H9 (cell line): ENCODE measurements around the gene FGF22. TPM values are rescaled to one million over a fixed set of nuclear protein-coding genes. Genes with fewer than 3 reads are reported as not detected.

Experiments used
- DNase-seq: peaks from one replicate; pipeline ENCODE4 v3.0.0-alpha.2; 2017
- H2AFZ ChIP-seq: one replicate; pipeline ENCODE4 v1.6.1; 2013; ENCODE audit warnings: mild to moderate bottlenecking, low read length, control low read depth, moderate library complexity
- H2AK5ac ChIP-seq: 2 replicates; pipeline ENCODE4 v1.6.1; 2013; ENCODE audit warnings: low read length, control low read depth, mixed read lengths; ENCODE audit not compliant: insufficient read length
- H2BK120ac ChIP-seq: one replicate; pipeline ENCODE4 v1.6.1; 2013; ENCODE audit warnings: low read depth, mild to moderate bottlenecking, low read length, control low read depth, inconsistent platforms; ENCODE audit not compliant: poor library complexity, severe bottlenecking
- H2BK12ac ChIP-seq: 2 replicates; pipeline ENCODE4 v1.6.1; 2013; ENCODE audit warnings: low read length, control low read depth, mixed read lengths, low read depth; ENCODE audit not compliant: insufficient read length
- H2BK15ac ChIP-seq: 2 replicates; pipeline ENCODE4 v1.6.1; 2013; ENCODE audit warnings: low read depth, low read length, control low read depth
- H2BK20ac ChIP-seq: one replicate; pipeline ENCODE4 v1.6.1; 2013; ENCODE audit warnings: low read depth, mild to moderate bottlenecking, low read length, control low read depth, inconsistent platforms; ENCODE audit not compliant: poor library complexity, severe bottlenecking
- H2BK5ac ChIP-seq: 2 replicates; pipeline ENCODE4 v1.6.1; 2013; ENCODE audit warnings: low read length, control low read depth, mixed read lengths; ENCODE audit not compliant: insufficient read length
- H3K14ac ChIP-seq: 2 replicates; pipeline ENCODE4 v1.6.1; 2013; ENCODE audit warnings: low read length, control low read depth; ENCODE audit not compliant: insufficient read depth
- H3K18ac ChIP-seq: 2 replicates; pipeline ENCODE4 v1.6.1; 2013; ENCODE audit warnings: low read depth, mild to moderate bottlenecking, mixed read lengths, low read length, control low read depth; ENCODE audit not compliant: insufficient read length
- H3K23ac ChIP-seq: 2 replicates; pipeline ENCODE4 v1.6.1; 2013; ENCODE audit warnings: low read length, control low read depth, mixed read lengths, low read depth; ENCODE audit not compliant: insufficient read length
- H3K23me2 ChIP-seq: 2 replicates; pipeline ENCODE4 v1.6.1; 2013; ENCODE audit warnings: low read depth, mild to moderate bottlenecking, mixed read lengths, low read length, control low read depth; ENCODE audit not compliant: insufficient read length, poor library complexity, severe bottlenecking
- H3K27ac ChIP-seq: 2 replicates; pipeline ENCODE4 v1.5.1; 2013; ENCODE audit warnings: low read length, control low read depth, mixed read lengths, low read depth; ENCODE audit not compliant: insufficient read length
- H3K27me3 ChIP-seq: 2 replicates; pipeline ENCODE4 v1.6.1; 2013; ENCODE audit warnings: low read length, control low read depth, inconsistent platforms; ENCODE audit not compliant: insufficient read depth
- H3K4ac ChIP-seq: 2 replicates; pipeline ENCODE4 v1.6.1; 2013; ENCODE audit warnings: low read depth, mild to moderate bottlenecking, control low read depth, inconsistent platforms, low read length, moderate library complexity
- H3K4me1 ChIP-seq: 2 replicates; pipeline ENCODE4 v1.6.1; 2013; ENCODE audit warnings: low read length, control low read depth, inconsistent platforms; ENCODE audit not compliant: insufficient read depth
- H3K4me2 ChIP-seq: 2 replicates; pipeline ENCODE4 v1.6.1; 2013; ENCODE audit warnings: low read length, control low read depth, mixed read lengths; ENCODE audit not compliant: insufficient read length, insufficient read depth
- H3K56ac ChIP-seq: 2 replicates; pipeline ENCODE4 v1.6.1; 2013; ENCODE audit warnings: low read depth, mild to moderate bottlenecking, mixed read lengths, low read length, control low read depth; ENCODE audit not compliant: insufficient read length
- H3K79me1 ChIP-seq: 2 replicates; pipeline ENCODE4 v1.6.1; 2013; ENCODE audit warnings: low read depth, mild to moderate bottlenecking, moderate library complexity, low read length, control low read depth, inconsistent platforms; ENCODE audit not compliant: insufficient read depth, poor library complexity, severe bottlenecking
- H3K79me2 ChIP-seq: 2 replicates; pipeline ENCODE4 v1.6.1; 2013; ENCODE audit warnings: low read length, control low read depth, inconsistent platforms; ENCODE audit not compliant: insufficient read depth
- H3K9ac ChIP-seq: 2 replicates; pipeline ENCODE4 v1.6.1; 2013; ENCODE audit warnings: low read length, control low read depth, mixed read lengths; ENCODE audit not compliant: insufficient read length; ENCODE audit errors: extremely low read depth
- H3K9me3 ChIP-seq: one replicate; pipeline ENCODE4 v1.6.1; 2013; ENCODE audit warnings: low read depth, low read length, inconsistent platforms; ENCODE audit not compliant: control insufficient read depth
- H3T11ph ChIP-seq: one replicate; pipeline ENCODE4 v1.6.1; 2013; ENCODE audit warnings: mild to moderate bottlenecking, low read length, control low read depth, inconsistent platforms
- H4K20me1 ChIP-seq: one replicate; pipeline ENCODE4 v1.6.1; 2013; ENCODE audit not compliant: control insufficient read depth, insufficient read length, insufficient read depth
- H4K5ac ChIP-seq: 2 replicates; pipeline ENCODE4 v1.6.1; 2013; ENCODE audit warnings: low read depth, mild to moderate bottlenecking, mixed read lengths, low read length, control low read depth; ENCODE audit not compliant: insufficient read length
- H4K8ac ChIP-seq: replicated peaks from 2 replicates; pipeline ENCODE4 v1.6.1; 2013; ENCODE audit warnings: low read length, control low read depth, mixed read lengths, low read depth; ENCODE audit not compliant: insufficient read length
- H4K91ac ChIP-seq: 2 replicates; pipeline ENCODE4 v1.6.1; 2013; ENCODE audit warnings: low read depth, mild to moderate bottlenecking, moderate library complexity, mixed read lengths, low read length, control low read depth; ENCODE audit not compliant: insufficient read length
- H3K27ac Mint-ChIP-seq, 3 experiments: 2 replicates in 2 of 3; 3 replicates in 1 of 3; pipeline ENCODE4 v1.8.0; 2020 to 2021; ENCODE audit warnings: mixed read lengths in 3 of 3, mild to moderate bottlenecking in 1 of 3, moderate library complexity in 1 of 3
- H3K27me3 Mint-ChIP-seq: 2 replicates; pipeline ENCODE4 v1.8.0; 2021; ENCODE audit warnings: low read depth, mild to moderate bottlenecking, moderate library complexity, mixed read lengths
- H3K36me3 Mint-ChIP-seq, 3 experiments: 2 replicates in 2 of 3; 3 replicates in 1 of 3; pipeline ENCODE4 v1.8.0; 2020 to 2021; ENCODE audit warnings: low read depth in 3 of 3, mixed read lengths in 3 of 3; ENCODE audit not compliant: insufficient read depth in 1 of 3
- H3K4me1 Mint-ChIP-seq, 2 experiments: 2 replicates each; pipeline ENCODE4 v1.8.0; 2020; ENCODE audit warnings: mixed read lengths in 2 of 2
- H3K4me3 Mint-ChIP-seq, 2 experiments: 2 replicates in 1 of 2; 3 replicates in 1 of 2; pipeline ENCODE4 v1.8.0; 2020 to 2021; ENCODE audit warnings: mild to moderate bottlenecking in 2 of 2, mixed read lengths in 2 of 2, moderate library complexity in 1 of 2
- H3K9me3 Mint-ChIP-seq, 2 experiments: 2 replicates in 1 of 2; 3 replicates in 1 of 2; pipeline ENCODE4 v1.8.0; 2020; ENCODE audit warnings: mild to moderate bottlenecking in 2 of 2, mixed read lengths in 2 of 2, moderate library complexity in 1 of 2
- CTCF ChIP-seq: fragments of 200-600 bp; sonication (generic); conservative IDR thresholded peaks from 3 replicates; pipeline ENCODE4 v1.8.0; 2021; ENCODE audit warnings: antibody characterized with exemption, mild to moderate bottlenecking
- WGBS: extraction: QIAGEN DNeasy Blood & Tissue Kit; methylation state at CpG from one replicate; pipeline ENCODE4 v1.1.7; 2013; ENCODE audit warnings: missing lambda C conversion rate, low lambda C conversion rate, mixed read lengths; ENCODE audit not compliant: insufficient read length; ENCODE audit errors: extremely low coverage; 5-methylcytosine and 5-hydroxymethylcytosine counted together
- total RNA-seq: library from RNA; stranded (reverse); gene quantifications from 2 replicates; pipeline ENCODE4 v1.2.1, GENCODE V29; 2021

FGF22 gene
- total RNA-seq, 1 experiment from 2014 or later, result 0.72 TPM

- H2BK15ac ChIP-seq, result no peak overlapping the region
- no CpG with 5 or more reads among the region's 47 CpGs for WGBS
- no peak overlapping the region for H2BK5ac ChIP-seq
- TF ChIP-seq CTCF, result no peak
- no peak overlapping the region for H2BK12ac ChIP-seq
- H3K4me1 Mint-ChIP-seq, result no peaks in the 10 kb centered on the region
- no peak overlapping the region for H3K4ac ChIP-seq
- H3K27ac ChIP-seq, result no peak overlapping the region
- H3K79me1 ChIP-seq, result no peaks in the 10 kb centered on the region
- no peak overlapping the region for H3K27ac Mint-ChIP-seq
- H3T11ph ChIP-seq, result no peak overlapping the region
- no peak overlapping the region for H2AFZ ChIP-seq
- H2BK120ac ChIP-seq, result no peak overlapping the region
- H4K91ac ChIP-seq, result no peak overlapping the region
- no peak overlapping the region for H3K23ac ChIP-seq
- no peak overlapping the region for H3K18ac ChIP-seq
- no peak overlapping the region for H2AK5ac ChIP-seq
- H3K9ac ChIP-seq, result no peak overlapping the region
- H2BK20ac ChIP-seq, result no peak overlapping the region
- no peaks in the 10 kb centered on the region for H3K9me3 Mint-ChIP-seq
- no peaks in the 10 kb centered on the region for H3K27me3 ChIP-seq
- H4K5ac ChIP-seq, result no peak overlapping the region
- H3K36me3 Mint-ChIP-seq, result peaks cover 28 to 60% (median 46%) of the 10 kb centered on the region in 3 experiments
- no peaks in the 10 kb centered on the region for H4K20me1 ChIP-seq
- H3K4me1 ChIP-seq, result no peaks in the 10 kb centered on the region
- H3K14ac ChIP-seq, result no peak overlapping the region
- no peaks in the 10 kb centered on the region for H3K23me2 ChIP-seq
- H3K9me3 ChIP-seq, result no peaks in the 10 kb centered on the region
- no peak overlapping the region for H3K4me3 Mint-ChIP-seq
- no peak overlapping the region for H4K8ac ChIP-seq
- H3K4me2 ChIP-seq, result no peak overlapping the region
- no peaks in the 10 kb centered on the region for H3K79me2 ChIP-seq
- H3K27me3 Mint-ChIP-seq, result no peaks in the 10 kb centered on the region
- no peak for DNase-seq
- H3K56ac ChIP-seq, result no peak overlapping the region
Measured at GRCh38 chr19:619286-620002, 20.2 kb upstream of the FGF22 start.
